ENCODE measurements around the gene PARVA.

DNA sequence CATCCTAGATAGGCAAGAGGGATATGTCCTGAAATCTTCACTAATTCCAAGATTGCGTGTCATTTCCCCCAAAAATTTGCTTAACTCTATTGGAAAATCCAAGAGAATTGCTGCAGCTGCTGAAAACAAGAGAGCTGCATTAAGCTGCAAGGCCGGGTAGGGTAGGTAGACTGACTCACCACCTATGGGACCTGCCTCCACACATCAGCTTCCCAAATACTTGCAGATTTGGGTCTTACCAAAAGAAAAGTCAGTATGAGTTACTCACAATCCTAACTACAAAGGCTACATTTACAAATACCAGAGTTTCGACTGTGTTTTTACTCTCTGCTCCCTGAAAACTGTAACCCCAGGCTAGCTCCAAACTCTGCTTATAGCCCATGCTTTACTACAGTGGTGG, 154.3 kb downstream of the PARVA start:
- no peak for TF ChIP-seq TEAD4 (CRISPR knock-in tag; IDR thresholded peaks at IDR 0.05)
- TF ChIP-seq, protein P1, sequence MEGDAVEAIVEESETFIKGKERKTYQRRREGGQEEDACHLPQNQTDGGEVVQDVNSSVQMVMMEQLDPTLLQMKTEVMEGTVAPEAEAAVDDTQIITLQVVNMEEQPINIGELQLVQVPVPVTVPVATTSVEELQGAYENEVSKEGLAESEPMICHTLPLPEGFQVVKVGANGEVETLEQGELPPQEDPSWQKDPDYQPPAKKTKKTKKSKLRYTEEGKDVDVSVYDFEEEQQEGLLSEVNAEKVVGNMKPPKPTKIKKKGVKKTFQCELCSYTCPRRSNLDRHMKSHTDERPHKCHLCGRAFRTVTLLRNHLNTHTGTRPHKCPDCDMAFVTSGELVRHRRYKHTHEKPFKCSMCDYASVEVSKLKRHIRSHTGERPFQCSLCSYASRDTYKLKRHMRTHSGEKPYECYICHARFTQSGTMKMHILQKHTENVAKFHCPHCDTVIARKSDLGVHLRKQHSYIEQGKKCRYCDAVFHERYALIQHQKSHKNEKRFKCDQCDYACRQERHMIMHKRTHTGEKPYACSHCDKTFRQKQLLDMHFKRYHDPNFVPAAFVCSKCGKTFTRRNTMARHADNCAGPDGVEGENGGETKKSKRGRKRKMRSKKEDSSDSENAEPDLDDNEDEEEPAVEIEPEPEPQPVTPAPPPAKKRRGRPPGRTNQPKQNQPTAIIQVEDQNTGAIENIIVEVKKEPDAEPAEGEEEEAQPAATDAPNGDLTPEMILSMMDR (IDR thresholded peaks at IDR 0.05) = no peak

All from WTC11 (cell line).